RWPE1 (cell line): ENCODE data around the gene P3H2.
A peak's percentile ranks its signal among the peaks of the same experiment; 100 is the strongest.

ENCODE experiments used
- CTCF ChIA-PET: fragments of 350-600 bp; sonication (Branson Sonifier 250); formaldehyde crosslinking; extraction: SDS; loops from one replicate; lab custom pipeline; 2021; lab: Yijun Ruan, JAX
- POLR2A ChIA-PET: fragments of 400-600 bp; formaldehyde crosslinking; extraction: SDS; loops from one replicate; lab custom pipeline; 2020; ENCODE audit warnings: antibody characterized with exemption; ENCODE audit not compliant: low non-redundant PET; lab: Yijun Ruan, JAX
- DNase-seq: peaks from one replicate; pipeline ENCODE4 v3.0.0; 2012; ENCODE audit warnings: low spot score
- H3K27ac ChIP-seq: fragments of 450-650 bp; 2 replicates; pipeline ENCODE4 v1.5.1; 2017
- CTCF ChIP-seq: fragments of 450-650 bp; conservative IDR thresholded peaks from 2 replicates; pipeline ENCODE4 v1.5.1; 2017; ENCODE audit warnings: low read depth, mild to moderate bottlenecking

Gene P3H2

DNA sequence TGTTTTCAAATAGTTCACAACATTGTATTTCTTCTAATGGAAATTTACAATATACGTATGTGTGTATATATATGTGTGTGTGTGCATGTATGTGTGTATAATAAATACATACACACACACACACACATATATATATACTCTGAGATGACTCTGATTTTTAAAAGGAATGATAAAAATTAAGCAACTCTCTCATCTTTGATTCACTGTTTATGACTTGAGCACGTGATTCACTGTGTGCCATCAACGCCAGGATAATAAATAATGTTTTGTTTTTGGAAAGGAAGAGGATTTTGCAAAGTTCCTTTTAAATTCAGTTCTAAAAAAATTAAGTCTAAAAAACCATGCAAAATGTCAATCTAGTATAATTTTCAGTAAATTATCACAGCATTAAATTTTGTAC is 132.4 kb downstream of the P3H2 start:
- POLR2A ChIA-PET = no interaction called here
- CTCF ChIA-PET = no interaction called here
- DNase-seq = no peak
- no peak overlapping the region for H3K27ac ChIP-seq
- no peak for TF ChIP-seq CTCF

- ChIA-PET CTCF (no interaction called here), POLR2A (no interaction called here)
- no peak for DNase-seq
- no peak for TF ChIP-seq CTCF
- no peak overlapping the region for H3K27ac ChIP-seq
These were observed 134.7 kb downstream of the P3H2 start for GRCh38 chr3:189985948-189986347.

DNA sequence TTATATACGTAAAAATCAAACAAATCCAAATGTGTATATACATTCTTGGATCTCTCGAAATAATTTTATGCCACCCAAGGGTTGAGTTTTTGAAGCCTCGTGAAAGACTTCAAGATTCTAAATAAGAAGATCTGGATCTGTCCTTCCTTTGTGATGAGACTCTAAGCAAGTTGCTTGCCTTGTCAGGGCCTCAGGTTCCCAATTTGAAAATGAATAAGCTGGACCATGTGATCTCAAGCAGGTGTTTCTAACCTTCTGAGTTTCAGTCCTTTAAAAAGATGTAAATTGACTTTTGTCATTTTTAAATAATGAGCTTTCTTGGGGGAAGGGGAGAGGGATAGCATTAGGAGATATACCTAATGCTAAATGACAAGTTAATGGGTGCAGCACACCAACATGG is 137.1 kb downstream of the P3H2 start:
- CTCF ChIA-PET = interaction anchor here (0.8 kb wide), 1 partner anchor 79 kb away, joined by 3 read pairs; no protein-coding TSS in a partner anchor
- no peak for TF ChIP-seq CTCF
- POLR2A ChIA-PET = no interaction called here
- no peak for DNase-seq
- no peak overlapping the region for H3K27ac ChIP-seq

- POLR2A ChIA-PET = no interaction called here
- CTCF ChIA-PET = interaction anchor here (0.6 kb wide), 1 partner anchor 408 kb away, joined by 3 read pairs; no protein-coding TSS in a partner anchor
- no peak overlapping the region for H3K27ac ChIP-seq
- TF ChIP-seq CTCF = no peak
- no peak for DNase-seq
These were observed 138.3 kb downstream of the P3H2 start for GRCh38 chr3:189982321-189982945.

GRCh38 chr3:189981668-189982067 is 139.0 kb downstream of the P3H2 start:
- ChIA-PET CTCF (interaction anchor here (0.6 kb wide), 1 partner anchor 409 kb away, joined by 3 read pairs; no protein-coding TSS in a partner anchor), POLR2A (no interaction called here)
- peak; percentile 7 for DNase-seq
- H3K27ac ChIP-seq = no peak overlapping the region
- TF ChIP-seq CTCF = no peak

GRCh38 chr3:189978753-189979152 is 141.9 kb downstream of the P3H2 start:
- TF ChIP-seq CTCF = no peak
- CTCF ChIA-PET = interaction anchor here (0.6 kb wide), 1 partner anchor 124 kb away, joined by 5 read pairs; no protein-coding TSS in a partner anchor
- H3K27ac ChIP-seq = no peak overlapping the region
- DNase-seq = no peak
- POLR2A ChIA-PET = no interaction called here
